Stomach smooth muscle (tissue), 2 donors: ENCODE results near the gene KRT86.
"Not testable (repeated sequence)": the region's sequence is repeated elsewhere in the genome, so short reads cannot be mapped to it uniquely, and the experiment has no call there.

Source experiments
- H3K27ac ChIP-seq: one replicate; pipeline ENCODE4 v1.7.0; 2013; ENCODE audit warnings: mild to moderate bottlenecking, low read length, inconsistent platforms
- H3K27me3 ChIP-seq, 2 donors: one replicate each; pipeline ENCODE4 v1.7.0; 2013; ENCODE audit warnings: low read length in 2 of 2; ENCODE audit not compliant: insufficient read depth in 2 of 2, control insufficient read depth in 1 of 2
- H3K36me3 ChIP-seq, 2 donors: one replicate each; pipeline ENCODE4 v1.7.0; 2013; ENCODE audit warnings: low read length in 2 of 2; ENCODE audit not compliant: control insufficient read depth in 2 of 2, insufficient read depth in 2 of 2
- H3K4me1 ChIP-seq: one replicate; pipeline ENCODE4 v1.7.0; 2013; ENCODE audit warnings: low read length; ENCODE audit not compliant: control insufficient read depth, insufficient read depth
- H3K4me3 ChIP-seq, 2 donors: one replicate each; pipeline ENCODE4 v1.7.0; 2013; ENCODE audit warnings: low read length in 2 of 2
- H3K9ac ChIP-seq, 2 donors: one replicate each; pipeline ENCODE4 v1.7.0; 2013; ENCODE audit warnings: low read length in 2 of 2, mild to moderate bottlenecking in 1 of 2
- H3K9me3 ChIP-seq, 2 donors: one replicate each; pipeline ENCODE4 v1.7.0; 2013; ENCODE audit warnings: low read length in 2 of 2; ENCODE audit not compliant: control insufficient read depth in 2 of 2
- donor health status: healthy.
- donor health status: Pancreatic carcinoma.

The KRT86 gene

GRCh38 chr12:52344111-52344510 is 69.7 kb downstream of the KRT86 start:
- no peak overlapping the region for H3K4me3 ChIP-seq
- peaks cover 0 to 5% of the 10 kb centered on the region in 2 donors for H3K27me3 ChIP-seq
- no peak overlapping the region for H3K9ac ChIP-seq
- peaks cover 8 to 11% of the 10 kb centered on the region in 2 donors for H3K9me3 ChIP-seq
- H3K4me1 ChIP-seq, result no peaks in the 10 kb centered on the region
- no peaks in the 10 kb centered on the region for H3K36me3 ChIP-seq
- no peak overlapping the region for H3K27ac ChIP-seq

GRCh38 chr12:52345041-52345440 is 70.6 kb downstream of the KRT86 start:
- not testable (repeated sequence) for H3K9ac ChIP-seq, H3K27me3 ChIP-seq, H3K27ac ChIP-seq, H3K36me3 ChIP-seq, H3K4me3 ChIP-seq, H3K4me1 ChIP-seq
- peaks cover 8 to 11% of the 10 kb centered on the region in 2 donors for H3K9me3 ChIP-seq

- H3K9me3 ChIP-seq, result peaks cover 8 to 11% of the 10 kb centered on the region in 2 donors
- H3K36me3 ChIP-seq, result no peaks in the 10 kb centered on the region
- no peak overlapping the region for H3K9ac ChIP-seq
- no peak overlapping the region for H3K27ac ChIP-seq
- peaks cover 0 to 7% of the 10 kb centered on the region in 2 donors for H3K27me3 ChIP-seq
- H3K4me3 ChIP-seq, result no peak overlapping the region
- no peaks in the 10 kb centered on the region for H3K4me1 ChIP-seq
Observed at GRCh38 chr12:52346593-52346992, 72.1 kb downstream of the KRT86 start.

GRCh38 chr12:52347016-52347415 is 72.6 kb downstream of the KRT86 start:
- H3K27me3 ChIP-seq, result peaks cover 0 to 7% of the 10 kb centered on the region in 2 donors
- no peak overlapping the region for H3K27ac ChIP-seq
- no peaks in the 10 kb centered on the region for H3K36me3 ChIP-seq
- no peaks in the 10 kb centered on the region for H3K4me1 ChIP-seq
- H3K9me3 ChIP-seq, result peaks cover 8 to 11% of the 10 kb centered on the region in 2 donors
- no peak overlapping the region for H3K9ac ChIP-seq
- no peak overlapping the region for H3K4me3 ChIP-seq

GRCh38 chr12:52347551-52348510 is 73.4 kb downstream of the KRT86 start:
- Histone ChIP-seq H3K4me1 (no peaks in the 10 kb centered on the region), H3K36me3 (no peaks in the 10 kb centered on the region), H3K4me3 (no peak overlapping the region), H3K9me3 (peaks cover 8% of the 10 kb centered on the region in 2 donors), H3K9ac (no peak overlapping the region), H3K27me3 (peaks cover 0 to 5% of the 10 kb centered on the region in 2 donors), H3K27ac (no peak overlapping the region)

GRCh38 chr12:52349196-52349595 is 74.8 kb downstream of the KRT86 start:
- Histone ChIP-seq H3K36me3 (no peaks in the 10 kb centered on the region), H3K4me1 (no peaks in the 10 kb centered on the region), H3K27ac (no peak overlapping the region), H3K4me3 (no peak overlapping the region), H3K9me3 (no peaks in the 10 kb centered on the region), H3K27me3 (peaks cover 0 to 2% of the 10 kb centered on the region in 2 donors), H3K9ac (no peak overlapping the region)

- no peaks in the 10 kb centered on the region for H3K36me3 ChIP-seq
- no peak overlapping the region for H3K4me3 ChIP-seq
- peaks cover 0 to 2% of the 10 kb centered on the region in 2 donors for H3K27me3 ChIP-seq
- H3K27ac ChIP-seq, result no peak overlapping the region
- H3K9me3 ChIP-seq, result no peaks in the 10 kb centered on the region
- no peaks in the 10 kb centered on the region for H3K4me1 ChIP-seq
- no peak overlapping the region for H3K9ac ChIP-seq
Observed at GRCh38 chr12:52350021-52350620, 75.7 kb downstream of the KRT86 start.

GRCh38 chr12:52350786-52351185 is 76.3 kb downstream of the KRT86 start:
- Histone ChIP-seq H3K36me3 (no peaks in the 10 kb centered on the region), H3K27me3 (peaks cover 0 to 2% of the 10 kb centered on the region in 2 donors), H3K27ac (no peak overlapping the region), H3K4me3 (no peak overlapping the region), H3K9me3 (no peaks in the 10 kb centered on the region), H3K4me1 (no peaks in the 10 kb centered on the region), H3K9ac (no peak overlapping the region)

GRCh38 chr12:52351196-52352059 is 77.0 kb downstream of the KRT86 start:
- no peaks in the 10 kb centered on the region for H3K36me3 ChIP-seq
- no peak overlapping the region for H3K9ac ChIP-seq
- H3K27me3 ChIP-seq, result peaks cover 0 to 2% of the 10 kb centered on the region in 2 donors
- no peak overlapping the region for H3K27ac ChIP-seq
- no peaks in the 10 kb centered on the region for H3K9me3 ChIP-seq
- no peak overlapping the region for H3K4me3 ChIP-seq
- H3K4me1 ChIP-seq, result no peaks in the 10 kb centered on the region

GRCh38 chr12:52352951-52353350 is 78.5 kb downstream of the KRT86 start:
- Histone ChIP-seq H3K27ac (no peak overlapping the region), H3K27me3 (peaks cover 0 to 2% of the 10 kb centered on the region in 2 donors), H3K36me3 (no peaks in the 10 kb centered on the region)

More at GRCh38 chr12:52352951-52353350, 78.5 kb downstream of the KRT86 start:
- Histone ChIP-seq H3K9ac (no peak overlapping the region), H3K9me3 (no peaks in the 10 kb centered on the region), H3K4me3 (no peak overlapping the region), H3K4me1 (no peaks in the 10 kb centered on the region)
